GM21528 (cell line): ENCODE measurements around the gene NR2C1.

Experiments
- ATAC-seq: cut with Tn5 transposase; IDR thresholded peaks from one replicate; pipeline ENCODE4 v1.9.1; 2021; ENCODE audit warnings: mild to moderate bottlenecking, moderate library complexity; ENCODE audit not compliant: unreplicated experiment, low FRiP score

The NR2C1 gene

DNA sequence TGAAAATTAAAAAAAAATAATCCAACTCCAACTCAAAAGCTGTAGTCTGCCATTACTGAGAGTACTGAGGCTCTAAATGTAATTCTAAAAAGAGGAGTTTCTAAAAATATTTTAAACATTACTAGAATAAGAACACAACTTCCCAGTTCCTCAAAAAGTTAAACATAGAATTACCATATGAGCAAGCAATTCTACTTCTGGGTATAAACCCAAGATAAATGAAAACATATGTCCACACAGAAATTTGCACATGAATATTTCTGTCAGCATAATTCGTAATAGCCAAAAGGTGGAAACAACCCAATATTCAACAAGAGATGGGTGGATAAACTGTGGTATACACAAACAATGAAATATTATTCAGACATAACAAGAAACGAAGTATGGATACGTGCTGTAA, 15.0 kb upstream of the NR2C1 start:
- ATAC-seq, result no peak

DNA sequence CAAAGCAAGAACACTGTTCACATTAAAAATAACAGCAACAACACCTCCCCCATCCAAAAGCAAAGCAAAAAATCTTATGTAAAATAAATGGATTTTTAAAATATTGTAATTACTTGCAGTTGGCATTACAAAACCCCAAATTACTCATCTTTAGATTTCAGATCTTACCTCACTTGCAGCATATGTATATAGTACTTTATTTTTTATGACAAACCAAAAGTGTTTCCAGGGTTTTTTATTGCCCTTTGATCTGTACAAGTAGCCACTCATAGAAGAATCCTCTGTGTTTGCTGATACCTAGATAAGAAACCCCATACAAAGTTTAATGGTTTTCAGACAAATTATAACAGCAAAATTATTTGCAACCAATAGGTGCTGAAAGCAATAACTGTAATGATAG, 12.2 kb upstream of the NR2C1 start:
- no peak for ATAC-seq

DNA sequence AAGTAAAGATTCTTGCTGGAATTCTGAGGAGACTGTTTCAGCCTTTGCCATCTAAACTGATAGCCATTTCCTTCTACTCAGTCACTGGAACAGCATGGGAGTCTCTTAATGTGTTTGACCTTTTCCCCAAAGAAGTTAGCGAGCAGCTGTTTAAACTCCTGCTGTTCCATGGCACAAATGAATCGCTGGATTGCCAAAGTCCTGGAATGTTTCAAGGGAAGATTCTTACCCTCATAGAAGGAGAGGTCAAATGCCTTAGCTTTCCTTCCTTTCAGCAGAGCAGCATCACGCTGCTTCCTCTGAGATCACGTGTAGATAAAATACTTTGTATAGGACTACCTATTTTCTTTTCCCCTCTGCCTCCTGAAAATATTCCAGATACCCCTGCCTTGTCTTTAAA, 10.5 kb upstream of the NR2C1 start:
- ATAC-seq, result no peak

DNA sequence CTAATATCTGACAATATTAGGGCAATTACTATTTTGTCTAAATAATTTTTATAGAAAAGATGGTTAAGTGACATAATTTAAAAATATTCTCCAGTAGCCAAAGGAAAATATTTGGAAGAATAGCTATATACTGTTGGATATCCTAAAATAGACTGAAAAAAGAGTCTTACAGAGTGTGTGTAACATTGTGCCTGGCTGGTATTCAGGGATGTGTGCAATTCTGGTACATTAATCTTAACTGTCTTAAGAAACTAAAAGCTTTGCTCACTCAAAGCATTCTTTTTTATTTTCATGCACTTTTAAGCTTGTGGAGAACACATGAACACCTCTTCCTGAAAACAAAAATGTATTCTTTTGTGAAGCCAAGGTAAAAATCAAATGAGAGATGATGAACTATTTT, 10.1 kb upstream of the NR2C1 start:
- no peak for ATAC-seq

DNA sequence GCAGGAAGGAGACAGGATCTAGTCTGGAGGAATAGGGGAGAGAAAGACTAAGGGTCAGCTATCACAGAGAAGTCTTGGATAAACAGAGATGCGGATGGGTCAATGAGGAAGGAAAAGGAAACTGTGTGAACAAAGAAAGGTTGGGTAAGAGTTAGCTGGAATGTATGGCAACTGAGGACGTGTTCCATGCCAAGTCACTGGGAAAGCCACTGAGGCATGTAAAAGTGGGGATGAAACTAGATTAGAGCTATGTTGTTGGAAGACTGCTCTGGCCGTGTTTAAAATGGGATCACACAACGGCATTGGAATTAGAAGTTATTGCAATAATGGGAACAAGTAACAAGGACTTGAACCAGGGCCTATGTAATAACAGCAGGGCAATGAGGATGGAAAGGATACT, 3.9 kb upstream of the NR2C1 start:
- no peak for ATAC-seq

DNA sequence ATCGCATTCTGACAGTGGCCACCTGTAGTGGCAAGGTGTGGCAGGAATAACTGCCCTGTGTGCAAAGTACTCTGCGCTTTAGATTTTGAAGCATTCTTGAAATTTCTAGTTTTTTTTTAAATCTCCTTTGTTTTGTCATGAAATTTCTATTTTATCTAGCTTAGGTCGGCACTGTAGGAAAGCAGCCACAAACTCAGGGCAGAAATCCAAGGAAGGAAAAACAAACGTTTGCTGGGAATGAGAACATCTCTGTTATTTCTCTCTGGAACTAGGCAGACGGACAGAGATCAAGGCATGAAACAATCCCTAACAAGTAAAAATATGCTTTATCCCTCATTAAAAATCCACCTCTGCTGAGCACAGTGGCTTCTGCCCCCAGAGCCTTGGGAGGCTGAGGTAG, 1.3 kb upstream of the NR2C1 start:
- ATAC-seq, result no peak

DNA sequence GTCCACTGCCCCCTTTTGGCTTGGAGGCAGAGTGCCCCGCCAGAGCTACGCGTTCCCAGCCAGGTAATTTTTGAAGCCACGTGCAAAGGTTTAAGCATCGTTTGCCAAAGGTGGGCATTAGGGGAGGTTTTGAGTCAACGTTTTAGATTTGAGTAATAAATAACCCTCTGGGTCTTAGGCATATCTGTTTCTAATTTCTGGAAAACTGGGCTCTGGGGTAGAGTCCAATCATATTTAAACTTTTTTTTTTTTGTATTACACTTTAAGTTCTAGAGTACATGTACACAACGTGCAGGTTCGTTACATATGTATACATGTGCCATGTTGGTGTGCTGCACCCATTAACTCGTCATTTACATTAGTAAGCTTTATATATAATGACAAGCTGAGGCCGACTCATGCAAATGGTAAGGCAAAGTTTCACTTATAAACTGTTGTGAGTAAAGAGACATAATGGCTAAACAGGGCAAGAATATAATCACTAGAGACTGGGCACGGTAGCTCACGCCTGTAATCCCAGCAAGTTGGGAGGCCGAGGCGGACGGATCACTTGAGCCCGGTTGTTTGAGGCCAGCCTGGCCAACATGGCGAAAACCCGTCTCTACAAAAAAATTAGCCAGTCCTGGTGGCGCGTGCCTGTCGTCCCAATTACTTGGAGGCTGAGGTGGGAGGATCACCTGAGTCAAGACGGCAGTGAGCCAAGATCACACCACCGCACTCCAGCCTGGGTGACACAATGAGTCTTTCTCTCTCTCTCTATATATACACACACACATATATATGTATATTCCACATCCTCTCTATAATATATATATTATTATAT, 491 bp upstream of the NR2C1 start:
- no peak for ATAC-seq

DNA sequence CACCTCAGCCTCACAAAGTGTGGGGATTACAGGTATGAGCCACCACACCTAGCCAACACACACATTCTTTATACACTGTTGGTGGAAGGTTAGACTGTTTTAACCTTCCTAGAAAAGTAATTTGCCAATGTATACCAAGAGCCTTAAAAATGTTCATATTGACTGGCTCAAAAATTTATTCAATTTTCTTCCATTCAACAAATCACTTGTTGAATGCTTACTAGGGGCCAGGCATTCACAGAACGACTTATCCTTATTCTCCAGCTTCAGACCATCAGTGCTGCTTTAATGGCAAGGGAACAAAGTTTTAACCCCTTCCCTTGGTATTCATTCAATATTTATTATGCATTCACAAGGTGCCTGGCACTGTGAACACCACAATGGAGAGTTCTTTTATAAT, 3.0 kb downstream of the NR2C1 start:
- ATAC-seq, result no peak

DNA sequence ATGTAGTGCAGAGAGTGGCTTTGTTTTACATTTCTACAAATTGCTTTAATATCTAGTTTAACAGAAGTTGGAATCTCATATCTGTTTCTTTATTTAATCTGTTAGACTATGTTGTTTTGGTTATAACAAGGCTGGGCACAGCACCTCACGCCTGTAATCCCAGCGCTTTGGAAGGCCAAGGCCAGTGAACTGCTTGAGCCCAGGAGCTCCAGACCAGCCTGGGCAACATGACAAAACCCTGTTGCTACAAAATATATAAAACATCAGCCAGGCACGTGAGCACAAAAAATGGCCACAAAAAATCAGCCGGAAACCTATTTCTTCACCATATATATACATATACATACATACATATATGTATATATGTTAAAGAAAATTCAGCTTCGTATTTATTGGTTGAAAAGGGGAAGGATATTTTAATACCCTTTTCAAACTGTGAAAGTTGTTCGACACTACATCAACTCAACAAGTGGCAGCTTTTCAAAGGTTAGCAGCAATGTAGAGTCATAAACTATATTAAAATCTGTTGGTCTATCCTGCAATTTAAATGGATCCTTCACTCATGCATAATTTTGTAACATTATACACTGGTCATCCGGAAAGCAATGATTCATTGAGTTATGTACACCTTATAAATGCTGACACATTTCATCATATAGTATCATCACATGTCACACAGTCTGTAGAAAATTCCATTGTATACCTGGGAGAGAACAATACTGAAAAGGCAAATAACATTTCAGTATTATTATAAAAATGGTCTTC, 7.1 kb downstream of the NR2C1 start:
- ATAC-seq, result no peak

DNA sequence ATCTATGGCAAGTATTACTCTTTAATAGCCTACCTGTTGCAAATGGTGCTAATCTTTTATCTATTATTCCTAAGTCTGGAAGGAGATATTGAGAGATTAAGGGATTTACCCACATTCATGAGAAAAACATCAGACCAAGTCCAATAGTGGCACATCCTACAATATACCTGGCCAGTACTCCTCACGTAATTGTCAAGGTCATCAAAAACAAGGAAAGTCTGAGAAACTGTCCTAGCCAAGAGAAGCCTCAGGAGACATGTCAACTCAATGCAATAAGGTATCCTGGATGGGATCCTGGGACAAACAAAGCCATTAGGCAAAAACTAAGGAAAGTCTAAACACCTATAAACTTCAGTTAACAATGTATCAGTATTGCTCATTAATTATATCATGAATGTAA, 12.5 kb downstream of the NR2C1 start:
- ATAC-seq, result no peak

DNA sequence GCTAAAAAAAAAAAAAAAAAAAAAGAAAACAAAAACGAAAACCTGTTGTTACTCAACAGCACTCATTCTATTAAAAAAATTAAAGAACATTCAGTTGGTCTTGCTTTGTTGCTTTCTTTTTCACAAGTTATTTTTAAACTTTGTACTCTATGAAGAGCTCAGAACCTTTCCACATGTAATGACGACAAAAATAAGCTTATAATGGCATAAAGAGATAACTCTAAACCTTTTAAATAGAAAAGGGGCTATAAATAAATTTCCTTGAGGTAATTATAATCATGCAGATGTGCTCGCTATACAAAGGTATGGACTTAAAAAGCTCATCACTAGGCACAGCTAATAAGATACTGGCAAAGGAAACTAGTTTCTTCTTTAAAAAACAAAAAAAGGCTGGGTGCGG, 13.4 kb downstream of the NR2C1 start:
- ATAC-seq, result no peak

DNA sequence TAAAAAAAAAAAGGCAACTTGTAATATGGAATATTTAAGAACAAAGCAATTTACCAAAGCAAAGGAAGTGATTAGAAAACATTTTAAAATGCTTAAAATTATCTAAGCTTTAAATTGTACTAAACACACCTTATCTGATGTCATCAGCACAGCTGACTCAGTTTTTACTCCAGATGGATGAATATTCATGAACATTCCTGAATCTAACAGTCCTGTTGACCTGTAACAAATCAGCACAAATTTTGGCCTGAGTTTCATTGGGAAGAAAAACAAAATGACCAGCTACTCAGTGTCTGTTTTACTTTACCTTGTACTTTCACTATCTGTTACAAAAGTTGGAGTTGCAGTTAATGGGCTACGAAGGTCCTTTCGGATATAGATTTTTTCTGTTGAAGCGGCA, 16.0 kb downstream of the NR2C1 start:
- no peak for ATAC-seq

DNA sequence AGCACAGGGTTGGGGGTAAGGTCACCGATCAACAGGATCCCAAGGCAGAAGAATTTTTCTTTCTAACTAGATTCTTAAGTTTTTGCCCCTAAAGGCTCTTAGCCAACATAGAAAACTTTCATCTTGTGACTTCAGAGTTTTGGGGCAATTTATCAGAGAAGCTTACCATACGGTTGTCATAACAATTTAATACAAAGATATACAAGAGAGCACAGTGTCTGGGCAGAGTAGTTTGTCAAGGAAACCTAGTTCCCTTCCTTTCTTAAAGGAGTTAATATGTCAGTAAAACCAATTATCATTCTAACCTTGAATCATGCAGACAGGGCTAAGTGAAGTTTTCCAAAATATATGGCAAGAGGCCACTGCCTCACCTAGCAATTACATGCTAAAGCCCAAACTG, 18.4 kb downstream of the NR2C1 start:
- ATAC-seq, result no peak

DNA sequence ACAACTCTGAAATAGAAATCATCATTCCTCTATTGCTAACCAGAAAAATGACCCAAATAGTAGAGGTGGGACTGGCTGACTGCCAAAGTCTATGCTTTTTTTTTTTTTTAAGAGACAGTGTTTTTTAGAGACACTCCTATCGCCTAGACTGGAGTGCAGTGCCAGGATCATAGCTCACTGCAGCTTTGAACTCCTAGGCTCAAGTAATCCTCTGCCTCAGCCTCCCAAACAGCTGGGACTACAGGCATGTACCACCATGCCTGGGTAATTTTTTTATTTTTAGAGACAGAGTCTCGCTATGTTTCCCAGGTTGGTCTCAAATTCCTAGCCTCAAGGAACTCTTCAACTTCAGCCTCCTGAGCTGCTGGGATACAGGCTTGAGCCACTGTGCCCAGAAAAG, 19.2 kb downstream of the NR2C1 start:
- ATAC-seq, result no peak

DNA sequence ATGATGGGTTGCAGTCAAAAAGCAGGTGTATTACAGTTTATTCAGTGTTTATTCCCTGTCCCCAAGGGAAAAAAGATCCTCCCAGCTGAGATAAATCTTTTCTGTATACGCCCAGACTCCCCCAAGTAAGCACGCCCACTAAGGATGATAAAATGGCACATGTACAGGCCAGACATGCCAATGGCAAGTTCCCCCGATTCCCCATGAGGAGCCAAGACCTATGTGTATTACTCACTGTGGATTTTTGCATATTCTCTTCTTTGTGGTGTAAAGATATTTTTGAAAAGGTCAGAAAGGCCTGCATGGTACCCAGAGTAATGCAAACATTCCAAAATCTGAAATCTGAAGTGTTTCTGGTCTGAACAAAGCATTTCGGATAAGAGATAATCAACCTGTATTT, 22.2 kb downstream of the NR2C1 start:
- ATAC-seq, result no peak

DNA sequence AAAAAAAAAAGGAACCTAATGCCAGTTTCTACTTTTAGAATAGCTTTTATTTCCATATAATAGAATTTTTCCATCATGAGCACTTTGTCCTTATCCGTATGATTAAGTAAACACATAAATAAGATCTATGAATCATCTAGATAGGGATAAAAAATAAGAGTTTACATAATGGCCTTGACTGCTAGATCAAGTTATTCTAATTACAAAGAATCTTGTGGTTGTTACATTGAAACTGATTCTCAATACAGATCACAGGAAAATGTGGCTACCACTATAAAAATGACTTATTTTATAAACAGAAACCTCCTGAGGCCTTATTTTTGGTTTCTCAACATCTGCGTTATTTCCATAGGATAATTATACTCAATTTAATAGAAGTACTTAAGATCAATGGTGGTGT, 35.5 kb downstream of the NR2C1 start:
- no peak for ATAC-seq

DNA sequence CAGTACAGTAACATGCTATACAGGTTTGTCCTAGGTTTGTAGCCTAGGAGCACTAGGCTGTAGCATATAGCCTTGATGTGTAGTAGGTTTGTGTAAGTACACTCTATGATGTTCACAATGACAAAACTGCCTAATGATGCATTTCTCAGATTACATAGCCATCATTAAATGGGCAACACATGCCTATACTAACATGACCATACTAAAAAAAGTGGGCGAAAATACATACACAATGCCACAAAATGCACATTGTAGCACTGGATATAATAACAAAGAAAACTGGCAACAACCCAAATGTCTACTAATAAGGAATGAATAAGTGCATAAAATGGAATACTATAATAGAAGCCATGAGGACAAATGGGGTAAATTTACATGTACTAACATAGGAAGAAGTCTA, 38.7 kb downstream of the NR2C1 start:
- ATAC-seq, result no peak

DNA sequence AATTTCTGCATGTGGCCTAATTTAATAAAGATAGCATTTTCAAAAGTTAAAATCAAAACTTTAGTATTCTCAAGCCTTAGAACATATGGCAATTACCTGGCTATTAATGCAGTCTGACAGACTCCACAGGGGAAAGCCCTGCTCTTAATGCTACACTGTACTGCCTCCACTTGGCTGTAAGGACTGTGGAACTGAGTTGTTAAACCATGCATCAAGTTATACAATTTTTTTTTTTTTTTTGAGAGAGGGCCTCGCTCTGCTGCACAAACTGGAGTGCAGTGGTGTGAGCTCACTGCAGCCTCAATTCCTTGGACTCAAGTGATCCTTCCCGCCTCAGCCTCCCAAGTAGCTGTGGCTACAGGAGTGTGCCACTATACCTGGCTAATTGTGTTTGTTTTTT, 50.9 kb downstream of the NR2C1 start:
- no peak for ATAC-seq

DNA sequence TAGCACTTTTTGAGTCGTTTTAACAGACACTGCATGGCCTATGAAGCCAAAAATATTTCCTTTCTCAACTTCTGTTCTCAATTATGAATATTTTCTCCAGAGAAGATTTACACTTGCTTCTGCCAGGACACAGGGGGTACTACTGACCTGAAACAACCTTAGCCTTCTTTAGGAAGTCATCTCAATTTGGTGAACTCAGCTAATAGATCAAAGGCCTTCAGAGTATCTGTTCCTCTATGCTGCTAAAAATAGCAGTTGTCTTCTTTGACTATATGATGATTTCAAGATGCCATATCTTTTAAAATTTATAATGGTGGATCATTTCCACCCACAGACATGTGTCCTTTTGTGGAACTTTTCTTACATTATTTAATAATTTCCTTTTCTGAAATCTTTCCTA, 55.9 kb downstream of the NR2C1 start:
- no peak for ATAC-seq

DNA sequence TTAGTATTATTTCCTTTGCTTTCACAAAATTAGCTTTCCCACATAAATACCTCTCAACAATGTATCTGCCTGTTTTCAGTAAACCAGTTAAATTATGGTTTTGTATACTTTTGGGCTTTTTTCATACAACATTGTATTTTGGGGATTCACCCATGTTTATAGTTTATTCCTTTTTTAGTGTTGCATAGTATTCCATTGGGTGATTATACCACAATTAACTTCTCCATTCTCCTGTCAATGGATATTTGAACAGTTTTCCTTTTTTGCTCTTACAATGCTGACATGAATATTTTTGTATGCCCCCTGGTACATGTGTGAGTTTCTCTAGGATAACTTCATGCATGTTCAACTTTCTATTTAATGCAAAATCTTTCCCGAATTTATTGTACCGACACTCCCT, 57.3 kb downstream of the NR2C1 start:
- ATAC-seq, result no peak

DNA sequence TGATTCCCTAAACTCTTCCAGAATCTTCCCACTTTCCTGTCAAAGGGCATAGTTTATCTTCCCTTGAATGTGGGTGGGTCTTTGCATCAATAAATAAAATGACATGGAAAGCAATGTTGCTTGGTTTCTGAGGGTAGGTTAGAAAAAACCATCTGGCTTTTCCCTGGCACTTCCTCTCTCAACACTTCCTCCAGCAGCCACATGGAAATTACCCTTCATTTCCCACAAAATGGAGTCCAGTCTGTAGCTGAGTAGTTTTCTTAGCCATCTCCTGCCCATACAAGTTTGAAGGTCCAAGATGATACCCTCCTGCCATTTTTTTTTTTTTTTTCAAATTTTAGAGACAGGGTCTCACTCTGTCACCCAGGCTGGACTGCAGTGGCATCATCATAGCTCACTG, 58.9 kb downstream of the NR2C1 start:
- ATAC-seq, result no peak

DNA sequence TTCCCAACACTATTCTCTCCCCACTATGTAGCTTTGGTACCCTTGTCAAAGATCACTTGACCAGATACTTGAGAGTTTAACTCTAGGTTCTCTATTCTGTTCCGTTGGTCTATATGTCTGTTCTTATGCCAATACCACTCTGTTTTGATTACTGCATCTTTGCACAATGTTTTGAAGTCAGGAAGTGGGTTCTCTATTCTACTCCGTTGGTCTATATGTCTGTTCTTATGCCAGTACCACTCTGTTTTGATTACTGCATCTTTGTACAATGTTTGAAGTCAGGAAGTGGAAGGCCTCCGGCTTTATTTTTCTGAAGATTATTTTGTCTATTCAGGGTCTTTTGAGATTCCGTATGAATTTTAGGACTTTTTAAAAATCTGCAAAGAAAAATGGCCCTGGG, 67.2 kb downstream of the NR2C1 start:
- ATAC-seq, result no peak
